HEK293T (cell line): ENCODE data around the gene ABHD10.

Source experiments
- ARNT ChIP-seq: fragments of 450-650 bp; IDR thresholded peaks from 2 replicates; pipeline ENCODE4 v1.6.1; 2017; ENCODE audit warnings: mild to moderate bottlenecking
- BHLHE40 ChIP-seq: fragments of 450-650 bp; IDR thresholded peaks from 2 replicates; pipeline ENCODE4 v1.6.1; 2016; ENCODE audit warnings: mild to moderate bottlenecking, moderate library complexity, borderline replicate concordance
- CTBP1 ChIP-seq: fragments of 450-650 bp; IDR thresholded peaks from 2 replicates; pipeline ENCODE4 v1.6.1; 2016; ENCODE audit warnings: borderline replicate concordance
- ELF4 ChIP-seq: fragments of 450-650 bp; IDR thresholded peaks from 2 replicates; pipeline ENCODE4 v1.6.1; 2017; ENCODE audit warnings: antibody characterized with exemption
- FOXA1 ChIP-seq: fragments of 450-650 bp; IDR thresholded peaks from 2 replicates; pipeline ENCODE4 v1.6.1; 2016; ENCODE audit warnings: mild to moderate bottlenecking
- FOXK2 ChIP-seq: fragments of 450-650 bp; IDR thresholded peaks from 2 replicates; pipeline ENCODE4 v1.6.1; 2016; ENCODE audit warnings: mild to moderate bottlenecking
- FOXM1 ChIP-seq: fragments of 450-650 bp; IDR thresholded peaks from 2 replicates; pipeline ENCODE4 v1.6.1; 2017; ENCODE audit warnings: mild to moderate bottlenecking, borderline replicate concordance
- LEF1 ChIP-seq: fragments of 450-650 bp; IDR thresholded peaks from 2 replicates; pipeline ENCODE4 v1.6.1; 2017; ENCODE audit warnings: mild to moderate bottlenecking, borderline replicate concordance
- NFRKB ChIP-seq: fragments of 450-650 bp; IDR thresholded peaks from 2 replicates; pipeline ENCODE4 v1.6.1; 2016; ENCODE audit warnings: mild to moderate bottlenecking, moderate library complexity
- SUZ12 ChIP-seq: fragments of 450-650 bp; IDR thresholded peaks from 2 replicates; pipeline ENCODE4 v1.6.1; 2016; ENCODE audit warnings: mild to moderate bottlenecking
- TARDBP ChIP-seq: fragments of 450-650 bp; IDR thresholded peaks from 2 replicates; pipeline ENCODE4 v1.6.1; 2016

DNA sequence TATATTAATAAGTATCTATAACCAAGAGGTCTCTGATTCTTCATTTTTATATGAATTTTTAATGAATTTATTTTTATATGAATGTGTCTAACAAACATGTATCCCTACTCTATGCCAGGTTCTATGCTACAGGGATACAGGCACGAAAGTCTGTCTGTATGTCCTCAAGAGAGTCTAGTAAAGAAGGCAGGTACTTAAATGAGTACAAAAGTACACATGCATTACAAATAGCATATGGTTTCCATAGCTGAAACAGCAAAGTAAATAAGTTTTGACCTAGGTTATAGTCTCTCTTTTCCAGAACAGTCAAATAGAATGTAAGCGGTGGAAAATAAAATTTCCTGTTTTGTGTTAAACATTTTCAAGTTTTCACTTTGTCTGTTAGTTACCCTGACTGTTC is 13.3 kb upstream of the ABHD10 start:
- TF ChIP-seq FOXM1 (no peak), SUZ12 (no peak), TARDBP (no peak), CTBP1 (no peak), ARNT (no peak), ELF4 (no peak), LEF1 (no peak), FOXK2 (no peak), FOXA1 (no peak), NFRKB (no peak), BHLHE40 (no peak)
